ENCODE measurements around the gene SPEM2. TPM values are rescaled to one million over a fixed set of nuclear protein-coding genes. Genes with fewer than 3 reads are reported as not detected.

SPEM2 gene
- total RNA-seq, 1 experiment from 2014 or later: not detected

GRCh38 chr17:7464081-7464480 is 38.7 kb downstream of the SPEM2 start:
- no CpG with 5 or more reads among the region's 9 CpGs for WGBS (ENCODE audit: extremely low coverage, insufficient read length, low lambda C conversion rate)
- Mint-ChIP-seq H3K27me3 (ENCODE audit: low read depth) (no peaks in the 10 kb centered on the region), H3K4me3 (peak overlapping the region in 1 of 2 experiments; percentile 50; a peak in 1 of 5 replicates)

More at GRCh38 chr17:7464081-7464480, 38.7 kb downstream of the SPEM2 start:
- H3K79me2 ChIP-seq (ENCODE audit: insufficient read depth, low read length): no peaks in the 10 kb centered on the region
- no peak overlapping the region for H3K9ac ChIP-seq (ENCODE audit: extremely low read depth, insufficient read length, low read length)
- H3K4me2 ChIP-seq (ENCODE audit: insufficient read depth, insufficient read length, low read length): no peak overlapping the region
- no peak overlapping the region for H2BK15ac ChIP-seq (ENCODE audit: low read depth, low read length)
- no peak overlapping the region for H3K27ac ChIP-seq (ENCODE audit: insufficient read length, low read depth, low read length)
- DNase-seq: no peak
- no peak overlapping the region for H2BK120ac ChIP-seq (ENCODE audit: low read depth, low read length, poor library complexity, severe bottlenecking)
- no peak overlapping the region for H2BK5ac ChIP-seq (ENCODE audit: insufficient read length, low read length)
- H3K23ac ChIP-seq (ENCODE audit: insufficient read length, low read depth, low read length): no peak overlapping the region
- no peak overlapping the region for H4K8ac ChIP-seq (replicated peaks; ENCODE audit: insufficient read length, low read depth, low read length)
- Mint-ChIP-seq H3K27ac (0 out of 7 replicates have a peak overlapping the region, but pooled peaks of 1 of the 3 experiments have one; percentile 21), H3K36me3 (ENCODE audit: insufficient read depth in 1 of 3, low read depth in 3 of 3) (peaks cover 3 to 20% (median 18%) of the 10 kb centered on the region in 3 experiments; a peak in 5 of 7 replicates), H3K9me3 (no peaks in the 10 kb centered on the region), H3K4me1 (peaks cover 9 to 21% of the 10 kb centered on the region in 2 experiments)
- H3T11ph ChIP-seq (ENCODE audit: low read length): no peak overlapping the region
- no peak overlapping the region for H2BK20ac ChIP-seq (ENCODE audit: low read depth, low read length, poor library complexity, severe bottlenecking)
- no peak overlapping the region for H2AFZ ChIP-seq (ENCODE audit: low read length)
- H3K27me3 ChIP-seq (ENCODE audit: insufficient read depth, low read length): no peaks in the 10 kb centered on the region
- H3K79me1 ChIP-seq (ENCODE audit: insufficient read depth, low read depth, low read length, poor library complexity, severe bottlenecking): no peaks in the 10 kb centered on the region
- no peak overlapping the region for H2AK5ac ChIP-seq (ENCODE audit: insufficient read length, low read length)
- no peak overlapping the region for H4K91ac ChIP-seq (ENCODE audit: insufficient read length, low read depth, low read length)
- H3K23me2 ChIP-seq (ENCODE audit: insufficient read length, low read depth, low read length, poor library complexity, severe bottlenecking): no peaks in the 10 kb centered on the region
- peaks cover 2% of the 10 kb centered on the region for H4K20me1 ChIP-seq (ENCODE audit: control insufficient read depth, insufficient read depth, insufficient read length)
- no peak overlapping the region for H3K4ac ChIP-seq (ENCODE audit: low read depth, low read length)
- H3K4me1 ChIP-seq (ENCODE audit: insufficient read depth, low read length): peaks cover 8% of the 10 kb centered on the region; the same call in 1 of the 2 replicates
- no peak overlapping the region for H3K56ac ChIP-seq (ENCODE audit: insufficient read length, low read depth, low read length)
- H3K14ac ChIP-seq (ENCODE audit: insufficient read depth, low read length): no peak overlapping the region
- H3K18ac ChIP-seq (ENCODE audit: insufficient read length, low read depth, low read length): no peak overlapping the region
- H3K9me3 ChIP-seq (ENCODE audit: control insufficient read depth, low read depth, low read length): no peaks in the 10 kb centered on the region
- TF ChIP-seq, protein P1, sequence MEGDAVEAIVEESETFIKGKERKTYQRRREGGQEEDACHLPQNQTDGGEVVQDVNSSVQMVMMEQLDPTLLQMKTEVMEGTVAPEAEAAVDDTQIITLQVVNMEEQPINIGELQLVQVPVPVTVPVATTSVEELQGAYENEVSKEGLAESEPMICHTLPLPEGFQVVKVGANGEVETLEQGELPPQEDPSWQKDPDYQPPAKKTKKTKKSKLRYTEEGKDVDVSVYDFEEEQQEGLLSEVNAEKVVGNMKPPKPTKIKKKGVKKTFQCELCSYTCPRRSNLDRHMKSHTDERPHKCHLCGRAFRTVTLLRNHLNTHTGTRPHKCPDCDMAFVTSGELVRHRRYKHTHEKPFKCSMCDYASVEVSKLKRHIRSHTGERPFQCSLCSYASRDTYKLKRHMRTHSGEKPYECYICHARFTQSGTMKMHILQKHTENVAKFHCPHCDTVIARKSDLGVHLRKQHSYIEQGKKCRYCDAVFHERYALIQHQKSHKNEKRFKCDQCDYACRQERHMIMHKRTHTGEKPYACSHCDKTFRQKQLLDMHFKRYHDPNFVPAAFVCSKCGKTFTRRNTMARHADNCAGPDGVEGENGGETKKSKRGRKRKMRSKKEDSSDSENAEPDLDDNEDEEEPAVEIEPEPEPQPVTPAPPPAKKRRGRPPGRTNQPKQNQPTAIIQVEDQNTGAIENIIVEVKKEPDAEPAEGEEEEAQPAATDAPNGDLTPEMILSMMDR (conservative IDR thresholded peaks at IDR 0.05): no peak
- no peak overlapping the region for H2BK12ac ChIP-seq (ENCODE audit: insufficient read length, low read depth, low read length)
- H4K5ac ChIP-seq (ENCODE audit: insufficient read length, low read depth, low read length): no peak overlapping the region
